Smooth muscle cell (in vitro differentiated cells): ENCODE data around the gene NRG3. TPM values are rescaled to one million over a fixed set of nuclear protein-coding genes. Genes with fewer than 3 reads are reported as not detected.

Experiments
- DNase-seq: peaks from one replicate; lab custom pipeline; 2025; ENCODE audit not compliant: unreplicated experiment; lab: John Stamatoyannopoulos, UW
- H2AFZ ChIP-seq: fragments of 200-600 bp; sonication (generic); 2 replicates; pipeline ENCODE4 v1.6.0; 2016; ENCODE audit warnings: antibody characterized with exemption, low read depth, mild to moderate bottlenecking
- H3F3A ChIP-seq: fragments of 200-600 bp; sonication (generic); 2 replicates; pipeline ENCODE4 v1.6.0; 2017; ENCODE audit warnings: antibody characterized with exemption, low read depth
- H3K27ac ChIP-seq: fragments of 200-600 bp; sonication (generic); 2 replicates; pipeline ENCODE4 v1.5.1; 2016; ENCODE audit warnings: low read depth, mild to moderate bottlenecking
- H3K27me3 ChIP-seq: fragments of 200-600 bp; sonication (generic); 2 replicates; pipeline ENCODE4 v1.6.1; 2016; ENCODE audit warnings: low read depth, mild to moderate bottlenecking
- H3K36me3 ChIP-seq: fragments of 200-600 bp; sonication (generic); 2 replicates; pipeline ENCODE4 v1.5.1; 2016; ENCODE audit warnings: low read depth
- H3K4me1 ChIP-seq: fragments of 200-600 bp; sonication (generic); 2 replicates; pipeline ENCODE4 v1.5.1; 2016; ENCODE audit warnings: low read depth
- H3K4me2 ChIP-seq: fragments of 200-600 bp; sonication (generic); 2 replicates; pipeline ENCODE4 v1.6.0; 2016; ENCODE audit warnings: mild to moderate bottlenecking
- H3K4me3 ChIP-seq: fragments of 200-600 bp; sonication (generic); 2 replicates; pipeline ENCODE4 v1.5.1; 2016; ENCODE audit warnings: mild to moderate bottlenecking
- H3K79me2 ChIP-seq: fragments of 200-600 bp; sonication (generic); 2 replicates; pipeline ENCODE4 v1.6.0; 2016; ENCODE audit warnings: low read depth, mild to moderate bottlenecking
- H3K9ac ChIP-seq: fragments of 200-600 bp; sonication (generic); 2 replicates; pipeline ENCODE4 v1.6.0; 2016; ENCODE audit warnings: low read depth
- H3K9me3 ChIP-seq: fragments of 200-600 bp; sonication (generic); replicated peaks from 2 replicates; pipeline ENCODE4 v1.5.1; 2016; ENCODE audit warnings: low read depth
- H4K20me1 ChIP-seq: fragments of 200-600 bp; sonication (generic); 2 replicates; pipeline ENCODE4 v1.6.0; 2016; ENCODE audit warnings: low read depth
- WGBS: methylation state at CpG from one replicate; pipeline ENCODE4 v1.1.7; 2016; ENCODE audit warnings: low lambda C conversion rate; 5-methylcytosine and 5-hydroxymethylcytosine counted together
- polyA plus RNA-seq: library from polyadenylated mRNA; unstranded; fragments of >200 nt; fragmentation: Nextera tagmentation; extraction: Ambion mirVana; gene quantifications from 2 replicates; pipeline ENCODE4 v1.2.1, GENCODE V29; 2016
- total RNA-seq: library from RNA; depleted of rRNA; stranded (reverse); fragments of >200 nt; gene quantifications from 2 replicates; pipeline ENCODE4 v1.2.3, GENCODE V29; 2014
- TF ChIP-seq, protein P1 (sequence below): fragments of 200-600 bp; sonication (generic); IDR thresholded peaks from 2 replicates; pipeline ENCODE4 v1.5.1; 2017; ENCODE audit warnings: borderline replicate concordance, mild to moderate bottlenecking, antibody characterized with exemption; ENCODE audit not compliant: insufficient read depth, poor library complexity, severe bottlenecking

The NRG3 gene
- total and polyA plus RNA-seq, 2 experiments from 2014 or later: 4.0 to 4.8 TPM

- Histone ChIP-seq H3K27ac (no peak overlapping the region), H3K9me3 (no peaks in the 10 kb centered on the region), H3K36me3 (no peaks in the 10 kb centered on the region), H3K4me1 (no peaks in the 10 kb centered on the region), H3K27me3 (no peaks in the 10 kb centered on the region), H3K9ac (no peak overlapping the region), H3K4me2 (no peak overlapping the region), H2AFZ (no peak overlapping the region), H3K79me2 (no peaks in the 10 kb centered on the region), H4K20me1 (no peaks in the 10 kb centered on the region), H3F3A (no peaks in the 10 kb centered on the region), H3K4me3 (no peak overlapping the region)
- 97% methylated on average over 2 of the region's 2 CpGs for whole genome bisulfite sequencing
- DNase-seq: no peak
- TF ChIP-seq, protein P1, sequence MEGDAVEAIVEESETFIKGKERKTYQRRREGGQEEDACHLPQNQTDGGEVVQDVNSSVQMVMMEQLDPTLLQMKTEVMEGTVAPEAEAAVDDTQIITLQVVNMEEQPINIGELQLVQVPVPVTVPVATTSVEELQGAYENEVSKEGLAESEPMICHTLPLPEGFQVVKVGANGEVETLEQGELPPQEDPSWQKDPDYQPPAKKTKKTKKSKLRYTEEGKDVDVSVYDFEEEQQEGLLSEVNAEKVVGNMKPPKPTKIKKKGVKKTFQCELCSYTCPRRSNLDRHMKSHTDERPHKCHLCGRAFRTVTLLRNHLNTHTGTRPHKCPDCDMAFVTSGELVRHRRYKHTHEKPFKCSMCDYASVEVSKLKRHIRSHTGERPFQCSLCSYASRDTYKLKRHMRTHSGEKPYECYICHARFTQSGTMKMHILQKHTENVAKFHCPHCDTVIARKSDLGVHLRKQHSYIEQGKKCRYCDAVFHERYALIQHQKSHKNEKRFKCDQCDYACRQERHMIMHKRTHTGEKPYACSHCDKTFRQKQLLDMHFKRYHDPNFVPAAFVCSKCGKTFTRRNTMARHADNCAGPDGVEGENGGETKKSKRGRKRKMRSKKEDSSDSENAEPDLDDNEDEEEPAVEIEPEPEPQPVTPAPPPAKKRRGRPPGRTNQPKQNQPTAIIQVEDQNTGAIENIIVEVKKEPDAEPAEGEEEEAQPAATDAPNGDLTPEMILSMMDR: no peak
These were observed 75.4 kb downstream of the NRG3 start for GRCh38 chr10:81950358-81950757.

DNA sequence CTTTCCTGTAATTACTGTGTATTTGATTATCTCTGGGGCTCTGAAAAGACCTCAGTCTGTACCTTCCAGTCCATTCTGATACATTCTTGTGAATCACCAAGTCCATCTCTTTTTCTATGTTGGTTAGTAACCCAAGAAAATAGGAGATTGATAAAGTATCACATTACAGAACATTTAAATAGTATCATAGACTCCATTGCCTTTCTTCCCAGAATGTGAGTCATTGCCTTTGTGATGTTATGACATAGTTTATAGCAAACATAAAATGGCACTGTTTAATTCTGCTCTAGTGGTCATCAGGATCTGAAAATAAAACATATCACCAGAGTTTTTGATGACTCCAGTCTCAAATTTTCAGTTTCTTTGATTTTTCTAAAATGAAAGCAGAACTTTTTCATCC is 78.4 kb downstream of the NRG3 start:
- no peak overlapping the region for H3K27ac ChIP-seq
- H3K36me3 ChIP-seq: no peaks in the 10 kb centered on the region
- no peaks in the 10 kb centered on the region for H3K9me3 ChIP-seq
- H3F3A ChIP-seq: no peaks in the 10 kb centered on the region
- no peaks in the 10 kb centered on the region for H3K4me1 ChIP-seq
- TF ChIP-seq, protein P1: no peak
- no peak overlapping the region for H3K9ac ChIP-seq
- no peaks in the 10 kb centered on the region for H4K20me1 ChIP-seq
- H2AFZ ChIP-seq: peak overlapping the region; percentile 66
- H3K79me2 ChIP-seq: no peaks in the 10 kb centered on the region
- H3K27me3 ChIP-seq: no peaks in the 10 kb centered on the region
- no peak for DNase-seq
- no peak overlapping the region for H3K4me3 ChIP-seq
- no peak overlapping the region for H3K4me2 ChIP-seq

DNA sequence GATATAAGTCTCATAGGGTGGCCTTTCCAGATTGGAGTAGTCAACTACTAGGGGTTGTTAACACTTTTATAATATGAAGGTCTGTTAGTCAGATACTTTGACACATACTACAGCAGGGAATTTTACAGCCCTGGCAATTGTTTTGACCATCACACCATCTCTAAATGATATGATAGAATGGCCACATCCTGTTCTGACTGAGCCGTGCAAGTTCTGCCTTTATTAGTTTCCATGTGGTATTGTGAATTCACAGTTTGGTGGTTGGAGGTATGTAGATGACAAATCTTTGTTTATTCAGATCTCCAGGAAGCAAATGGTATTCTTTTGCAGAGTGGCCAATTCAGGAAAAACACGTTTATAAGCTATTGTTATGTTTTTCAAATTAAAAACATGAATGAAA is 83.0 kb downstream of the NRG3 start:
- H2AFZ ChIP-seq: no peak overlapping the region
- TF ChIP-seq, protein P1: no peak
- WGBS: 59% methylated on average over 2 of the region's 2 CpGs
- H3K27ac ChIP-seq: no peak overlapping the region
- H3K27me3 ChIP-seq: no peaks in the 10 kb centered on the region
- no peak overlapping the region for H3K4me2 ChIP-seq
- no peak overlapping the region for H3K9ac ChIP-seq
- H3F3A ChIP-seq: no peaks in the 10 kb centered on the region
- no peaks in the 10 kb centered on the region for H3K79me2 ChIP-seq
- no peaks in the 10 kb centered on the region for H3K9me3 ChIP-seq
- H4K20me1 ChIP-seq: no peaks in the 10 kb centered on the region
- no peak overlapping the region for H3K4me3 ChIP-seq
- no peak for DNase-seq
- H3K4me1 ChIP-seq: no peaks in the 10 kb centered on the region
- no peaks in the 10 kb centered on the region for H3K36me3 ChIP-seq

DNA sequence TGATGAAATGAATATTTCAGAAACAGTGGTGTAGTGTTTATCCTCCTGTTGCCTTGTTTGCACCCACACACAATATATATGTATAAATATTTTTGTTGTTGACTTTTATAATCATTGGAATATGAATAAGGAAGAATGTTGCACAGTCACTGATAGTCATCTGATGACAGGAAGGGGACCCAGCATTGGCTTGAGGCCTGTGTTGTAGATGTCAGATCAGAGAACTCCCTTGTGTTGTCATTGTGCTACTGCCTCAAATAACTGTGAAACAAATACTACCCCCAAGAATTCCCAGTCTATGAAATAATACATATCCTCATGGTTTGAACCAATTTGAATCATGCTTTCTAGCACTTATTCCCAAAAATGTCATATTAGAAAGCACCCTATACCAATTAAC is 84.0 kb downstream of the NRG3 start:
- Histone ChIP-seq H3K79me2 (no peaks in the 10 kb centered on the region), H3K9ac (no peak overlapping the region), H3K36me3 (no peaks in the 10 kb centered on the region), H3F3A (no peaks in the 10 kb centered on the region), H3K27ac (no peak overlapping the region), H4K20me1 (no peaks in the 10 kb centered on the region), H2AFZ (no peak overlapping the region), H3K27me3 (no peaks in the 10 kb centered on the region), H3K4me3 (no peak overlapping the region), H3K4me1 (no peaks in the 10 kb centered on the region), H3K4me2 (no peak overlapping the region), H3K9me3 (no peaks in the 10 kb centered on the region)
- TF ChIP-seq, protein P1: no peak
- no peak for DNase-seq
